ENCODE data around the gene FBN2.

- TF ChIP-seq CTCF (IDR thresholded peaks at IDR 0.05): no peak
- TF ChIP-seq POLR2A (IDR thresholded peaks at IDR 0.05): no peak
These were observed 309.5 kb downstream of the FBN2 start for GRCh38 chr5:128228521-128228920.

Measured in lower leg skin (tissue), 3 donors.